ENCODE results near the gene MRGPRX2.

DNA sequence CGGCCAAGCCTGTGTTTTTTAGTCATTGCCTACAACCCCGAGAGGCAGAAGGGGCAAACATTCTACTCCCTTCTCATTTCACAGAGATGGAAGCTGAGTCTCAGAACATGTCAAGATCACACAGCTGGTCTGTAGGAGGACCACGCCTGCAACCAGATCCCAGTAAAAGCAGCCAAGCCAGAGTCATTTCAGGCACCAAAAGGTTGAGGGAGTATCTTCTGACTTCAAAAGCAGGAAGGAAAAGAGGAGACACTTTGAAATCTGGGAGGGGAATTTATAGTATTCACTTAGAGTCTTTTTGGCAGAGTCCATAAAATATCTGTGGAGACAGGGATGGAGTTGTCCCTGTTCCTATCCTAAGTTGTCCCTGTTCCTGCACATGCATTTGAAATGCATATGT lies 38.6 kb upstream of the MRGPRX2 start:
- TF ChIP-seq EZH2 (IDR thresholded peaks at IDR 0.05; ENCODE audit: insufficient read depth, low read length) (no peak), CTCF (IDR thresholded peaks at IDR 0.05; ENCODE audit: insufficient read depth, low read depth, low read length) (no peak)

Data from astrocyte (in vitro differentiated cells and primary cell).